ENCODE results near the gene SMAD3. TPM values are rescaled to one million over a fixed set of nuclear protein-coding genes. Genes with fewer than 3 reads are reported as not detected.

SMAD3 gene
- total RNA-seq, 2 experiments from 2014 or later, result 41.2 to 77.8 TPM

- Histone ChIP-seq H3K36me3 (ENCODE audit: insufficient read depth, low read length) (peaks cover 10% of the 10 kb centered on the region; the same call in 1 of the 2 replicates), H2AFZ (ENCODE audit: low read length) (no peak overlapping the region), H3K4me1 (ENCODE audit: insufficient read depth, low read length, poor library complexity, severe bottlenecking) (peaks cover 6% of the 10 kb centered on the region), H3K4me2 (ENCODE audit: low read length) (no peak overlapping the region), H3K9me2 (ENCODE audit: insufficient read depth, low read length) (no peaks in the 10 kb centered on the region), H3K27ac (ENCODE audit: low read depth, low read length, poor library complexity, severe bottlenecking) (no peak overlapping the region), H3K4me3 (ENCODE audit: low read depth, low read length, poor library complexity, severe bottlenecking) (no peak overlapping the region), H3K9me3 (ENCODE audit: low read length) (no peaks in the 10 kb centered on the region), H3K79me2 (ENCODE audit: insufficient read depth, low read depth, low read length) (peaks cover 19% of the 10 kb centered on the region), H4K20me1 (ENCODE audit: insufficient read depth, low read length) (no peaks in the 10 kb centered on the region)
- TF ChIP-seq CTCF (conservative IDR thresholded peaks at IDR 0.05; ENCODE audit: low read length) (no peak), EZH2phosphoT487 (IDR thresholded peaks at IDR 0.05; ENCODE audit: borderline replicate concordance, low read depth, low read length) (no peak)
- POLR2A ChIA-PET, result interaction anchor here (1.0 kb wide), 2 partner anchors 22 to 257 kb away, joined by 3 to 4 read pairs; no protein-coding TSS in a partner anchor
- no peak for DNase-seq (ENCODE audit: low spot score)
- CTCF ChIA-PET (ENCODE audit: unreplicated experiment), result no interaction called here
- intact Hi-C loops (cut with micrococcal nuclease; ENCODE audit: unreplicated experiment), result no loop called here
- BruUV-seq (replicated peaks), result no TSS peak
Measured at GRCh38 chr15:67161881-67162280, 96.5 kb downstream of the SMAD3 start.

- POLR2A ChIA-PET, result no interaction called here
- peaks cover 19% of the 10 kb centered on the region for H3K79me2 ChIP-seq (ENCODE audit: insufficient read depth, low read depth, low read length)
Measured at GRCh38 chr15:67163180-67163579, 97.8 kb downstream of the SMAD3 start.

More at GRCh38 chr15:67163180-67163579, 97.8 kb downstream of the SMAD3 start:
- no peaks in the 10 kb centered on the region for H3K9me3 ChIP-seq (ENCODE audit: low read length)
- no peak overlapping the region for H3K27ac ChIP-seq (ENCODE audit: low read depth, low read length, poor library complexity, severe bottlenecking)
- no peak overlapping the region for H3K4me2 ChIP-seq (ENCODE audit: low read length)
- TF ChIP-seq EZH2phosphoT487 (IDR thresholded peaks at IDR 0.05; ENCODE audit: borderline replicate concordance, low read depth, low read length) (no peak), CTCF (conservative IDR thresholded peaks at IDR 0.05; ENCODE audit: low read length) (no peak)
- DNase-seq (ENCODE audit: low spot score), result no peak
- no peaks in the 10 kb centered on the region for H3K4me1 ChIP-seq (ENCODE audit: insufficient read depth, low read length, poor library complexity, severe bottlenecking)
- peaks cover 22% of the 10 kb centered on the region for H3K36me3 ChIP-seq (ENCODE audit: insufficient read depth, low read length)
- H4K20me1 ChIP-seq (ENCODE audit: insufficient read depth, low read length), result no peaks in the 10 kb centered on the region
- no peaks in the 10 kb centered on the region for H3K9me2 ChIP-seq (ENCODE audit: insufficient read depth, low read length)
- no peak overlapping the region for H3K4me3 ChIP-seq (ENCODE audit: low read depth, low read length, poor library complexity, severe bottlenecking)
- no TSS peak for BruUV-seq (replicated peaks)
- CTCF ChIA-PET (ENCODE audit: unreplicated experiment), result no interaction called here
- intact Hi-C loops (cut with micrococcal nuclease; ENCODE audit: unreplicated experiment), result no loop called here
- H2AFZ ChIP-seq (ENCODE audit: low read length), result no peak overlapping the region
